SK-N-SH (cell line): Measurements from ENCODE around the gene RASL11B.

ENCODE experiments used
- EZH2phosphoT487 ChIP-seq: fragments of 200-600 bp; sonication (generic); IDR thresholded peaks from 2 replicates; pipeline ENCODE4 v1.6.1; 2017; ENCODE audit warnings: low read depth, mixed run types, mild to moderate bottlenecking, antibody characterized with exemption, moderate library complexity, borderline replicate concordance
- MAX ChIP-seq: IDR thresholded peaks from 2 replicates; pipeline ENCODE4 v1.4.0; 2012; ENCODE audit warnings: low read depth
- POLR2AphosphoS5 ChIP-seq: IDR thresholded peaks from 2 replicates; pipeline ENCODE4 v1.6.1; 2012; ENCODE audit warnings: low read depth, low read length
- TF ChIP-seq, protein P1 (sequence below): fragments of 200-600 bp; sonication (generic); IDR thresholded peaks from 2 replicates; pipeline ENCODE4 v1.6.1; 2017; ENCODE audit warnings: antibody characterized with exemption, mild to moderate bottlenecking, moderate library complexity

DNA sequence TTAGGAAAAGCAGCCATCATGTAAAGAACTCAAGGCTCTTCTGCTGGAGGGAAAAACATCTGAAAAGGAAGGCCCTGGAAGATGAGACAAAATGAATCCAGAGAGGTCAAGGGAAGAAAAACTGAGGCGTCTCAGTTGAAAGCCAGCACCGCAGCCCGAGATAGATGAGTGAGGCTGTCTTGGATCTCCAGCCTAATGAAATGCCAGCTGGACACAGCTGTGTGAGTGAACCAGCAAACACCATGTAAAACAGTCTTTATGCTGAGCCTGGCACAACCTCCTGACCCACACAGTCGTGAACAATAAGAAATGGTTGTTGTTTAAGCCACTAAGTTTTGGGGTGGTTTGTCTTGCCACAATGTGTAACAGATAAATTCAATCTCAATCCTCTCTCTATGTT, 48.6 kb upstream of the RASL11B start:
- TF ChIP-seq EZH2phosphoT487 (no peak), MAX (no peak), POLR2AphosphoS5 (no peak)
- TF ChIP-seq, protein P1, sequence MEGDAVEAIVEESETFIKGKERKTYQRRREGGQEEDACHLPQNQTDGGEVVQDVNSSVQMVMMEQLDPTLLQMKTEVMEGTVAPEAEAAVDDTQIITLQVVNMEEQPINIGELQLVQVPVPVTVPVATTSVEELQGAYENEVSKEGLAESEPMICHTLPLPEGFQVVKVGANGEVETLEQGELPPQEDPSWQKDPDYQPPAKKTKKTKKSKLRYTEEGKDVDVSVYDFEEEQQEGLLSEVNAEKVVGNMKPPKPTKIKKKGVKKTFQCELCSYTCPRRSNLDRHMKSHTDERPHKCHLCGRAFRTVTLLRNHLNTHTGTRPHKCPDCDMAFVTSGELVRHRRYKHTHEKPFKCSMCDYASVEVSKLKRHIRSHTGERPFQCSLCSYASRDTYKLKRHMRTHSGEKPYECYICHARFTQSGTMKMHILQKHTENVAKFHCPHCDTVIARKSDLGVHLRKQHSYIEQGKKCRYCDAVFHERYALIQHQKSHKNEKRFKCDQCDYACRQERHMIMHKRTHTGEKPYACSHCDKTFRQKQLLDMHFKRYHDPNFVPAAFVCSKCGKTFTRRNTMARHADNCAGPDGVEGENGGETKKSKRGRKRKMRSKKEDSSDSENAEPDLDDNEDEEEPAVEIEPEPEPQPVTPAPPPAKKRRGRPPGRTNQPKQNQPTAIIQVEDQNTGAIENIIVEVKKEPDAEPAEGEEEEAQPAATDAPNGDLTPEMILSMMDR, result no peak
